ENCODE measurements around the gene SNRNP25.

SNRNP25 gene

GRCh38 chr16:66309-67182, 12.9 kb downstream of the SNRNP25 start:
- Histone ChIP-seq H3K4me2 (ENCODE audit: low read length) (no peak overlapping the region), H3K9ac (ENCODE audit: low read length) (no peak overlapping the region), H3K9me3 (ENCODE audit: low read length) (no peaks in the 10 kb centered on the region), H3K27ac (ENCODE audit: low read depth, low read length, poor library complexity, severe bottlenecking) (no peak overlapping the region), H3K27me3 (ENCODE audit: insufficient read depth, low read length) (peaks cover 18% of the 10 kb centered on the region), H3K9me2 (ENCODE audit: low read depth, low read length) (no peaks in the 10 kb centered on the region), H3K36me3 (ENCODE audit: insufficient read depth, low read length) (no peaks in the 10 kb centered on the region), H3K4me3 (ENCODE audit: low read depth, low read length, poor library complexity, severe bottlenecking) (no peak overlapping the region), H3K4me1 (ENCODE audit: insufficient read depth, low read length, severe bottlenecking) (no peaks in the 10 kb centered on the region), H2AFZ (ENCODE audit: low read length) (no peak overlapping the region), H4K20me1 (ENCODE audit: insufficient read depth, low read length) (no peaks in the 10 kb centered on the region), H3K79me2 (ENCODE audit: insufficient read depth, low read length) (no peaks in the 10 kb centered on the region), H3F3A (ENCODE audit: insufficient read depth, low read length) (no peaks in the 10 kb centered on the region)
- no peak for TF ChIP-seq CTCF (IDR thresholded peaks at IDR 0.05; ENCODE audit: low read length)

- no peak overlapping the region for H3K4me3 ChIP-seq (ENCODE audit: low read depth, low read length, poor library complexity, severe bottlenecking)
- no peaks in the 10 kb centered on the region for H3K36me3 ChIP-seq (ENCODE audit: insufficient read depth, low read length)
- TF ChIP-seq EZH2 (IDR thresholded peaks at IDR 0.05; ENCODE audit: borderline replicate concordance, low read length): no peak
- TF ChIP-seq CTCF (IDR thresholded peaks at IDR 0.05; ENCODE audit: low read length): no peak
- H3K4me2 ChIP-seq (ENCODE audit: low read length): no peak overlapping the region
- no peaks in the 10 kb centered on the region for H4K20me1 ChIP-seq (ENCODE audit: insufficient read depth, low read length)
- H3K27ac ChIP-seq (ENCODE audit: low read depth, low read length, poor library complexity, severe bottlenecking): no peak overlapping the region
- peaks cover 11% of the 10 kb centered on the region for H3K27me3 ChIP-seq (ENCODE audit: insufficient read depth, low read length)
- H3K9ac ChIP-seq (ENCODE audit: low read length): no peak overlapping the region
- no peaks in the 10 kb centered on the region for H3K79me2 ChIP-seq (ENCODE audit: insufficient read depth, low read length)
- H3K4me1 ChIP-seq (ENCODE audit: insufficient read depth, low read length, severe bottlenecking): no peaks in the 10 kb centered on the region
- H3K9me2 ChIP-seq (ENCODE audit: low read depth, low read length): no peaks in the 10 kb centered on the region
- H2AFZ ChIP-seq (ENCODE audit: low read length): no peak overlapping the region
- no peaks in the 10 kb centered on the region for H3K9me3 ChIP-seq (ENCODE audit: low read length)
- H3F3A ChIP-seq (ENCODE audit: insufficient read depth, low read length): no peaks in the 10 kb centered on the region
Observed at GRCh38 chr16:67183-67791, 13.7 kb downstream of the SNRNP25 start.

- Histone ChIP-seq H3K4me2 (ENCODE audit: low read length) (no peak overlapping the region), H3K9me3 (ENCODE audit: low read length) (no peaks in the 10 kb centered on the region), H3K27me3 (ENCODE audit: insufficient read depth, low read length) (peaks cover 9% of the 10 kb centered on the region), H4K20me1 (ENCODE audit: insufficient read depth, low read length) (no peaks in the 10 kb centered on the region), H2AFZ (ENCODE audit: low read length) (no peak overlapping the region), H3K4me3 (ENCODE audit: low read depth, low read length, poor library complexity, severe bottlenecking) (no peak overlapping the region), H3K79me2 (ENCODE audit: insufficient read depth, low read length) (no peaks in the 10 kb centered on the region), H3K4me1 (ENCODE audit: insufficient read depth, low read length, severe bottlenecking) (peaks cover 3% of the 10 kb centered on the region), H3K9me2 (ENCODE audit: low read depth, low read length) (no peaks in the 10 kb centered on the region), H3K27ac (ENCODE audit: low read depth, low read length, poor library complexity, severe bottlenecking) (no peak overlapping the region), H3F3A (ENCODE audit: insufficient read depth, low read length) (no peaks in the 10 kb centered on the region), H3K9ac (ENCODE audit: low read length) (no peak overlapping the region), H3K36me3 (ENCODE audit: insufficient read depth, low read length) (no peaks in the 10 kb centered on the region)
- TF ChIP-seq EZH2 (IDR thresholded peaks at IDR 0.05; ENCODE audit: borderline replicate concordance, low read length): no peak
- TF ChIP-seq CTCF (IDR thresholded peaks at IDR 0.05; ENCODE audit: low read length): no peak
Observed at GRCh38 chr16:67884-68789, 14.5 kb downstream of the SNRNP25 start.
